BLaER1 (cell line): ENCODE measurements around the gene ZNF432.
"Not testable (repeated sequence)": the region's sequence is repeated elsewhere in the genome, so short reads cannot be mapped to it uniquely, and the experiment has no call there.

Experiments used
- H3K27ac ChIP-seq: shearing (Covaris generic); formaldehyde crosslinking; 2 replicates; pipeline ENCODE4 v1.8.1; 2022
- H3K27me3 ChIP-seq: shearing (Covaris generic); formaldehyde crosslinking; 2 replicates; pipeline ENCODE4 v1.8.1; 2022
- H3K36me3 ChIP-seq: shearing (Covaris generic); formaldehyde crosslinking; 2 replicates; pipeline ENCODE4 v1.8.1; 2022
- H3K4me1 ChIP-seq: shearing (Covaris generic); formaldehyde crosslinking; 2 replicates; pipeline ENCODE4 v1.8.1; 2022
- H3K4me2 ChIP-seq: shearing (Covaris generic); formaldehyde crosslinking; 2 replicates; pipeline ENCODE4 v1.8.1; 2022
- H3K4me3 ChIP-seq: shearing (Covaris generic); formaldehyde crosslinking; 2 replicates; pipeline ENCODE4 v1.8.1; 2022
- H3K9ac ChIP-seq: shearing (Covaris generic); formaldehyde crosslinking; 2 replicates; pipeline ENCODE4 v1.8.1; 2022
- H3K9me3 ChIP-seq: shearing (Covaris generic); formaldehyde crosslinking; 2 replicates; pipeline ENCODE4 v1.8.1; 2022
- H4K20me1 ChIP-seq: shearing (Covaris generic); formaldehyde crosslinking; 2 replicates; pipeline ENCODE4 v1.8.1; 2022
- Cebpa-rat ChIP-seq: shearing (Covaris generic); IDR thresholded peaks from 2 replicates; pipeline ENCODE4 v1.8.1; 2022

ZNF432 gene

DNA sequence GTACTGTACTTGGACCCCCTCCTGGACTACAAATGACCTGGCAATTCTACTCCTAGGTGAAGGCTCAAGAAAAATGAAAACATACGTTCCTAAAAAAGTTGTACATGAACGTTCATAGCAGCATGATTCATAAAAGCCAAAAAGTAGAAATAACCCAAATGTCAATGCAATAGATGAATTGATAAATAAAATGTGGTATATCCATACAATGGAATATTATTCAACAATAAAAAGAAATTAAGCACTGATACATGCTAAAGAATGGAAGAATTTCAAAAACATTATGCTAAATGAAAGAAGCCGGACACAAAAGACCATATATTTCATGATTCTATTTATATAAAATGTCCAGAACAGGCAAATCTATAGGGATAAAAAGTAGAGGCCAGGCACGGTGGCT lies 9.5 kb downstream of the ZNF432 start:
- H4K20me1 ChIP-seq: no peaks in the 10 kb centered on the region
- H3K9me3 ChIP-seq: peaks cover 87% of the 10 kb centered on the region
- no peaks in the 10 kb centered on the region for H3K4me1 ChIP-seq
- no peaks in the 10 kb centered on the region for H3K27me3 ChIP-seq
- no peak overlapping the region for H3K27ac ChIP-seq
- H3K9ac ChIP-seq: no peak overlapping the region
- no peak for TF ChIP-seq Cebpa-rat
- H3K4me2 ChIP-seq: no peak overlapping the region
- peak overlapping the region; percentile 11; the same call in 1 of the 2 replicates for H3K4me3 ChIP-seq
- peaks cover 94% of the 10 kb centered on the region for H3K36me3 ChIP-seq

DNA sequence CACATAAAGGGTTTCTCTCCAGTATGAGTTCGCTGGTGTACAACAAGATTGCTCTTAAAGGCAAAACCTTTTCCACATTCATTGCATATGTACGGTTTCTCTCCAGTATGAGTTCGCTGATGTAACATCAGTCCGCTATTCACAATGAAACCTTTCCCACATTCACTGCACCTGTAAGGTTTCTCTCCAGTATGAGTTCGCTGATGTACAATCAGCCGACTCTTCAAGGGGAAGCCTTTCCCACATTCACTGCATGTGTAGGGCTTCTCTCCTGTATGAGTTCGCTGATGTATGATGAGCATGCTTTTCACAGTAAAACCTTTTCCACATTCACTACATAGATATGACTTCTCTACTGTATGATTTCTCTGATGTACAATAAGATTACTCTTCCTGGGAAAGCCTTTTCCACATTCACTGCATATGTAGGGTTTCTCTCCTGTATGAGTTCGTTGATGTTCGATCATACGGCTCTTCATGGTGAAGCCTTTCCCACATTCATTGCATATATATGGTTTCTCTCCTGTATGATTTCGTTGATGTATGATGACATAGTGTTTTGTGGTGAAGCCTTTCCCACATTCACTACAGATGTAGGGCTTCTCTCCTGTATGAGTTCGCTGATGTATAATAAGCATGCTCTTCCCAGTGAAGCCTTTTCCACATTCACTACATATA lies 14.4 kb downstream of the ZNF432 start:
- H3K27me3 ChIP-seq: no peaks in the 10 kb centered on the region
- TF ChIP-seq Cebpa-rat: no peak
- H3K4me1 ChIP-seq: peaks cover 2% of the 10 kb centered on the region
- no peak overlapping the region for H3K4me2 ChIP-seq
- no peak overlapping the region for H3K9ac ChIP-seq
- H3K4me3 ChIP-seq: peak overlapping the region; percentile 27
- H4K20me1 ChIP-seq: no peaks in the 10 kb centered on the region
- H3K9me3 ChIP-seq: peaks cover 95% of the 10 kb centered on the region
- H3K27ac ChIP-seq: no peak overlapping the region
- peaks cover 82% of the 10 kb centered on the region for H3K36me3 ChIP-seq

- Histone ChIP-seq H3K4me3 (peak overlapping the region; percentile 84), H3K9me3 (peaks cover 73% of the 10 kb centered on the region), H3K36me3 (peaks cover 59% of the 10 kb centered on the region), H4K20me1 (no peaks in the 10 kb centered on the region), H3K27me3 (no peaks in the 10 kb centered on the region), H3K4me2 (peak overlapping the region; percentile 91), H3K27ac (peak overlapping the region; percentile 93), H3K9ac (peak overlapping the region; percentile 96), H3K4me1 (peaks cover 20% of the 10 kb centered on the region)
- TF ChIP-seq Cebpa-rat: no peak
Measured at GRCh38 chr19:52028780-52029123, 19.9 kb downstream of the ZNF432 start.

DNA sequence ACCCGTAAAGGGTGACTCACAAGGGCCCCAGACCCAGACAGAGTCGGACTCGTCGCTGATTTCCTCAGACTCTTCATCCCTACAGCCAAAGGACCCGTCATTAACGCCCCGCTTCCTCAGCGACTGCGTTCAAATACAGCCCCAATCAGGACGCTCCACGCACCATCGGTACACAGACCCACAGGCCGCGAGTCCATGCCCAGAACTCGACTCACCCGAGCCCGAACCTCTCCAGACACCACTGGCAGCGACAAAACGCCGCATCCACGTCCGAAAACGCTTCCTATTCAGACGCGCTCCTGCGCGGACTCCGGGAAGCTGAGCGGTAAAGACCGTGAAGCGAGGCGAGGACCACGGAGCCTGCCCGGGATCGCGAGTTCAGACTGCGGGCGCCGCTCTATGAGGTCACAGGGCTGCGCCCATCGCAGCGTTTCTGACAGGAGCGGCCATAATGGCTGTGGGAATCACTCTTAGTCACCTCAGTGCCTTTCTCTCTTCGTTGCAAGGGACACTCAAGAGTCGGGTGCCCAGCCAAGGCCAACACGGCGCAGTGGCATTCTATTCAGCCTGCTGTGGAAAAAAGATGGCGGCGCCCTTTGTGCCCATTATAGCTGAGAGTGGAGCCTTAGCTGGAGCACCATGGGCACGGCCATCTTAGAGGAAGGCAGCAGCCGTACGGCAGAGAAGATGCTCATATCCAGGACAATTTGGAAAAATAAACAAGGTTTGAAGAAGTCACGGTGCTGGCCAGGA lies 20.4 kb downstream of the ZNF432 start, which contains the start of gene ZNF614:
ZNF614 (minus strand) TSS at position 353 of the 753 bp plus-strand sequence. CDS start 2,634 bp downstream, outside the sequence.
- no peaks in the 10 kb centered on the region for H4K20me1 ChIP-seq
- peak within 1 kb of the TSS; percentile 84 for H3K4me3 ChIP-seq
- H3K4me2 ChIP-seq: peak within 1 kb of the TSS; percentile 91
- H3K27me3 ChIP-seq: no peaks in the 10 kb centered on the region
- peaks cover 20% of the 10 kb centered on the region for H3K4me1 ChIP-seq
- peak within 1 kb of the TSS; percentile 93 for H3K27ac ChIP-seq
- peak within 1 kb of the TSS; percentile 96 for H3K9ac ChIP-seq
- TF ChIP-seq Cebpa-rat: no peak
- peaks cover 59% of the 10 kb centered on the region for H3K36me3 ChIP-seq
- peaks cover 73% of the 10 kb centered on the region for H3K9me3 ChIP-seq

DNA sequence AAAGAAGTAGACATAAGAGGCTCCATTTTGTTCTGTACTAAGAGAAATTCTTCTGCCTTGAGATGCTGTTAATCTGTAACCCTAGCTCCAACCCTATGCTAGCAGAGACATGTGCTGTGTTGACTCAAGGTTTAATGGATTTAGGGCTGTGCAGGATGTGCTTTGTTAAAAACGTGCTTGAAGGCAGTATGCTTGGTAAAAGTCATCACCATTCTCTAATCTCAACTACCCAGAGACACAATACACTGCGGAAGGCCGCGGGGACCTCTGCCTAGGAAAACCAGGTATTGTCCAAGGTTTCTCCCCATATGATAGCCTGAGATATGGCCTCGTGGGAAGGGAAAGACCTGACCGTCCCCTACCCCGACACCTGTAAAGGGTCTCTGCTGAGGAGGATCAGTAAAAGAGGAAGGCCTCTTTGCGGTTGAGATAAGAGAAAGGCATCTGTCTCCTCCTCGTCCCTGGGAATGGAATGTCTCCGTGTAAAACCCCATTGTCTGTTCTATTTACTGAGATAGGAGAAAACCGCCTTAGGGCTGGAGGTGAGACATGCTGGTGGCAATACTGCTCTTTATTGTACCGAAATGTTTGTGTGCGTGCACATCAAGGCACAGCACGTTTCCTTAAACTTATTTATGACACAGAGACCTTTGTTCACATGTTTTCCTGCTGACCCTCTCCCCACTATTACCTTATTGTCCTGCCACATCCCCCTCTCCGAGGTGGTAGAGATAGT lies 22.2 kb downstream of the ZNF432 start:
- Histone ChIP-seq H3K4me3 (peak overlapping the region; percentile 84; the same call in 1 of the 2 replicates), H3K9me3 (peaks cover 73% of the 10 kb centered on the region), H3K4me1 (peaks cover 20% of the 10 kb centered on the region), H3K36me3 (peaks cover 61% of the 10 kb centered on the region), H3K4me2 (peak overlapping the region; percentile 91)
- not testable (repeated sequence) for H3K27ac ChIP-seq, H4K20me1 ChIP-seq, H3K9ac ChIP-seq, H3K27me3 ChIP-seq

GRCh38 chr19:52024478-52024877 lies 24.2 kb downstream of the ZNF432 start:
- peaks cover 76% of the 10 kb centered on the region for H3K9me3 ChIP-seq
- 0 out of 2 replicates have a peak overlapping the region, but pooled peaks have one; percentile 1 for H3K4me3 ChIP-seq

DNA sequence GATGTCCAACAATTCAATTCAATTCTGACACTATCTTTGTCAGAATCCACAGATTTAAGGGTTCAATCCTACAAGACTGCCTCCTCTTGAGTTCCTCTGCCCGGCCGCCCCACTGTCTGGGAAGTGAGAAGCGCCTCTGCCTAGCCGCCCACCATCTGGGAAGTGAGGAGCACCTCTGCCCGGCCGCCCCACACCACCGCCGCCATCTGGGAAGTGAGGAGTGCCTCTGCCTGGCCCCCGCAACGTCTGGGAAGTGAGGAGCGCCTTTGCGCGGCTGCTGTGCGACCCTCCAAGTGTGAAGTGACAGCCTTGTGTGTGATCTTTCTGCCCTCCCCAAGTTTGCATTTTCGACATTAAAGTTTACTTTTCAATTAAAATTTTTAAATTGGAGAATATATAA lies 26.4 kb downstream of the ZNF432 start:
- Histone ChIP-seq H3K4me3 (no peak overlapping the region), H4K20me1 (no peaks in the 10 kb centered on the region), H3K9me3 (peaks cover 99% of the 10 kb centered on the region), H3K36me3 (peaks cover 97% of the 10 kb centered on the region), H3K27ac (no peak overlapping the region), H3K27me3 (no peaks in the 10 kb centered on the region), H3K4me2 (no peak overlapping the region), H3K4me1 (peaks cover 10% of the 10 kb centered on the region), H3K9ac (no peak overlapping the region)
- no peak for TF ChIP-seq Cebpa-rat

More at GRCh38 chr19:52024478-52024877, 24.2 kb downstream of the ZNF432 start:
- not testable (repeated sequence) for H4K20me1 ChIP-seq, H3K9ac ChIP-seq, H3K27me3 ChIP-seq, H3K27ac ChIP-seq, H3K4me2 ChIP-seq
- H3K36me3 ChIP-seq: peaks cover 75% of the 10 kb centered on the region
- H3K4me1 ChIP-seq: peaks cover 20% of the 10 kb centered on the region

GRCh38 chr19:52020506-52020905 lies 28.1 kb downstream of the ZNF432 start:
- Histone ChIP-seq H3K4me3 (no peak overlapping the region), H3K9me3 (peaks cover 100% of the 10 kb centered on the region), H3K4me1 (no peaks in the 10 kb centered on the region), H3K27me3 (no peaks in the 10 kb centered on the region), H3K4me2 (no peak overlapping the region), H3K9ac (no peak overlapping the region), H3K36me3 (peaks cover 100% of the 10 kb centered on the region), H3K27ac (no peak overlapping the region), H4K20me1 (no peaks in the 10 kb centered on the region)
- TF ChIP-seq Cebpa-rat: no peak

DNA sequence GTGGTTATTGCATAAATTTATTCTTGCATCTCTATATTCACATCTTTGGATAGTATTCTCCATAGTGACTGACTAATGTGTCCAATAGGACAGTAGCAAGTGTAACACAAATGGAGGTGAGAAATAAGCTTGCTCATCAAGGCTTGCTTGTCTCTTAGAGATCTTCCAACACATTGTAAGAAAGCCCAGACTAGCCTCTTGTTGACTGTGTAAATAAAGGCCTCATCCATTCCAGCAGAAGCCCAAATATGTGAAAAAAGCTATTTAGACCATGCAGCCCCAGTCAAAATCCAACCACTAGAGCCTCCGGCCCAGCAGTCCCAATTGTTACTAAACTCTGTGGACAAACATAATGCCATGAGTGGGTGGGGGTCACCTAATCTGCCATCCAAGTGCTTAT lies 38.0 kb downstream of the ZNF432 start:
- no peaks in the 10 kb centered on the region for H4K20me1 ChIP-seq
- H3K4me1 ChIP-seq: peaks cover 10% of the 10 kb centered on the region
- no peak for TF ChIP-seq Cebpa-rat
- no peaks in the 10 kb centered on the region for H3K27me3 ChIP-seq
- peaks cover 43% of the 10 kb centered on the region for H3K36me3 ChIP-seq
- no peak overlapping the region for H3K4me3 ChIP-seq
- peaks cover 52% of the 10 kb centered on the region for H3K9me3 ChIP-seq
- H3K27ac ChIP-seq: no peak overlapping the region
- H3K9ac ChIP-seq: no peak overlapping the region
- H3K4me2 ChIP-seq: no peak overlapping the region
